ENCODE measurements around the gene PCDHA10. TPM values are rescaled to one million over a fixed set of nuclear protein-coding genes. Genes with fewer than 3 reads are reported as not detected.
"Not testable (repeated sequence)": the region's sequence is repeated elsewhere in the genome, so short reads cannot be mapped to it uniquely, and the experiment has no call there.

PCDHA10 gene
- under 1 TPM in 3 of 4 donors, not detected in 1; 0.05 to 0.15 (median 0.07) TPM for total RNA-seq

GRCh38 chr5:140855772-140856674, at the start of gene PCDHA10:
Gene PCDHA10, plus strand, starts transcription at chr5:140855897. Its CDS starts 152 bp downstream, at chr5:140856049.
- TF ChIP-seq CTCF (IDR thresholded peaks at IDR 0.05 in 4 of 5, conservative IDR thresholded peaks at IDR 0.05 in 1 of 5) (peak in 1 of 5 experiments; percentile 25), POLR2A (IDR thresholded peaks at IDR 0.05) (no peak)
- H3K4me3 ChIP-seq: no peak within 1 kb of the TSS
- no peaks in the 10 kb centered on the region for H3K9me3 ChIP-seq
- peaks cover 0 to 8% (median 0%) of the 10 kb centered on the region in 3 donors for H3K27me3 ChIP-seq
- no peaks in the 10 kb centered on the region for H3K4me1 ChIP-seq
- intact Hi-C loops (cut with DNase I; ENCODE audit: low total_unique reads): no loop called here
- no peaks in the 10 kb centered on the region for H3K36me3 ChIP-seq
- DNase-seq (no peak), ATAC-seq (no peak)
- no peak within 1 kb of the TSS for H3K27ac ChIP-seq
- in situ Hi-C loops (cut with MboI; ENCODE audit: low sequenced_read_pairs in 4 of 4): no loop called here

DNA sequence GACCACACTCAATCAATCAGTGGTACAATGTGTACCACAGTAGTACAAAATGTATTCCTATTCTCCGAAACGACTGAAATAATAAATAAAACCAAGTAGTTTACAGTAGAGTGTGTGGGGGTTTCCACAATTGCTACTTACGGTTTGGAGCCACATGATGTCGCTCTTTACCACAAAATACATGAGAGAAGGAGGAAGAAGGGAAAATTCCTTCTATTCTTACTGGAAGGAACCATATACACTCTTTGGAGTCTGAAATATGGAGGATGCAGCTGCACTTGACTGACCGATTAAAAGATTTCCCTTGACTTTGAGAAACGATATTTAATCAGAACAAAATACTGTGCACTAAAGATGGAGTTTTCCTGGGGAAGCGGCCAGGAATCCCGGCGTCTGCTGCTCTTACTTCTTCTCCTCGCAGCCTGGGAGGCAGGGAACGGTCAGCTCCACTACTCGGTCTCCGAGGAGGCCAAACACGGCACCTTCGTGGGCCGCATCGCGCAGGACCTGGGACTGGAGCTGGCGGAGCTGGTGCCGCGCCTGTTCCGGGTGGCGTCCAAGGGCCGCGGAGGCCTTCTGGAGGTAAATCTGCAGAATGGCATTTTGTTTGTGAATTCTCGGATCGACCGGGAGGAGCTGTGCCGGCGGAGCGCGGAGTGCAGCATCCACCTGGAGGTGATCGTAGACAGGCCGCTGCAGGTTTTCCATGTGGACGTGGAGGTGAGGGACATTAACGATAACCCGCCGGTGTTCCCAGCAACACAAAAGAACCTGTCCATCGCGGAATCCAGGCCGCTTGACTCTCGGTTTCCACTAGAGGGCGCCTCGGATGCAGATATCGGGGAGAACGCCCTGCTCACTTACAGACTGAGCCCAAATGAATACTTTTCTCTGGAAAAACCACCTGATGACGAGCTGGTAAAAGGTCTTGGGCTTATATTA, 48.6 kb upstream of the PCDHA10 start, which contains the start of gene PCDHA4:
PCDHA4 (plus strand) TSS at position 235 of the 942 bp plus-strand sequence.
- Histone ChIP-seq H3K4me3 (peak within 1 kb of the TSS in 2 of 4 donors; percentile 37 to 43), H3K27ac (no peak within 1 kb of the TSS), H3K27me3 (peaks cover 0 to 6% (median 5%) of the 10 kb centered on the region in 3 donors), H3K9me3 (no peaks in the 10 kb centered on the region), H3K4me1 (no peaks in the 10 kb centered on the region), H3K36me3 (no peaks in the 10 kb centered on the region)
- ATAC-seq: no peak
- TF ChIP-seq CTCF (IDR thresholded peaks at IDR 0.05 in 4 of 5, conservative IDR thresholded peaks at IDR 0.05 in 1 of 5) (peak in 2 of 5 experiments; percentile 6 to 38), POLR2A (IDR thresholded peaks at IDR 0.05) (no peak)
- no peak for DNase-seq
- intact Hi-C loops (cut with DNase I; ENCODE audit: low total_unique reads) (no loop called here), in situ Hi-C loops (cut with MboI; ENCODE audit: low sequenced_read_pairs in 4 of 4) (no loop called here)

DNA sequence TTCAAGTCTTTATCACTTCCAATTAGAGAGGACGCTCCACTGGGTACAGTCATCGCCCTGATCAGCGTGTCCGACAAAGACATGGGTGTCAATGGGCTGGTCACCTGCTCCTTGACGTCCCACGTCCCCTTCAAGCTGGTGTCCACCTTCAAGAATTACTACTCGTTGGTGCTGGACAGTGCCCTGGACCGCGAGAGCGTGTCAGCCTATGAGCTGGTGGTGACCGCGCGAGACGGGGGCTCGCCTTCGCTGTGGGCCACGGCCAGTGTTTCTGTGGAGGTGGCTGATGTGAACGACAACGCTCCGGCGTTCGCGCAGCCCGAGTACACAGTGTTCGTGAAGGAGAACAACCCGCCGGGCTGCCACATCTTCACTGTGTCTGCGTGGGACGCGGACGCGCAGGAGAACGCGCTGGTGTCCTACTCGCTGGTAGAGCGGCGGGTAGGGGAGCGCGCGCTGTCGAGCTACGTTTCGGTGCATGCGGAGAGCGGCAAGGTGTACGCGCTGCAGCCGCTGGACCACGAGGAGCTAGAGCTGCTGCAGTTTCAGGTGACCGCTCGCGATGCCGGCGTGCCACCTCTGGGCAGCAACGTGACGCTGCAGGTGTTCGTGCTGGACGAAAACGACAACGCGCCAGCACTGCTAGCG, 47.3 kb upstream of the PCDHA10 start:
- in situ Hi-C loops (cut with MboI; ENCODE audit: low sequenced_read_pairs in 4 of 4); H3K36me3 ChIP-seq; DNase-seq; H3K9me3 ChIP-seq; H3K27ac ChIP-seq; H3K4me1 ChIP-seq; intact Hi-C loops (cut with DNase I; ENCODE audit: low total_unique reads); ATAC-seq; H3K27me3 ChIP-seq; H3K4me3 ChIP-seq: not testable (repeated sequence)

DNA sequence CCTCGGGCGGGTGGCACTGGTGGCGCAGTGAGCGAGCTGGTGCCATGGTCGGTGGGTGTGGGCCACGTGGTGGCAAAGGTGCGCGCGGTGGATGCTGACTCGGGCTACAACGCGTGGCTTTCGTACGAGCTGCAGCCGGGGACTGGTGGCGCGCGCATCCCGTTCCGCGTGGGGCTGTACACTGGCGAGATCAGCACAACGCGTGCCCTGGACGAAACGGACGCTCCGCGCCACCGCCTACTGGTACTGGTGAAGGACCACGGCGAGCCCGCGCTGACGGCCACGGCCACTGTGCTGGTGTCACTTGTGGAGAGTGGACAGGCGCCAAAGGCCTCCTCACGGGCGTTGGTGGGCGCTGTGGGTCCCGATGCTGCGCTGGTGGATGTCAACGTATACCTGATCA, 46.8 kb upstream of the PCDHA10 start:
- in situ Hi-C loops (cut with MboI; ENCODE audit: low sequenced_read_pairs in 4 of 4): no loop called here
- ATAC-seq: no peak

More for the DNA sequence above, 46.8 kb upstream of the PCDHA10 start:
- intact Hi-C loops (cut with DNase I; ENCODE audit: low total_unique reads): no loop called here
- DNase-seq: no peak
- Histone ChIP-seq H3K27ac (no peak overlapping the region), H3K4me3 (no peak overlapping the region), H3K36me3 (no peaks in the 10 kb centered on the region), H3K27me3 (peaks cover 0 to 6% (median 5%) of the 10 kb centered on the region in 3 donors), H3K4me1 (no peaks in the 10 kb centered on the region), H3K9me3 (no peaks in the 10 kb centered on the region)
- TF ChIP-seq CTCF (IDR thresholded peaks at IDR 0.05 in 4 of 5, conservative IDR thresholded peaks at IDR 0.05 in 1 of 5): no peak
- no peak for TF ChIP-seq POLR2A (IDR thresholded peaks at IDR 0.05)
